ENCODE data around the gene CTTNBP2.

GRCh38 chr7:117704063-117704462 is 169.2 kb downstream of the CTTNBP2 start:
- TF ChIP-seq CTCF (IDR thresholded peaks at IDR 0.05; ENCODE audit: insufficient read depth, low read length) (no peak), POLR2AphosphoS5 (IDR thresholded peaks at IDR 0.05; ENCODE audit: low read depth) (no peak)
